NCI-H187 treated with DMSO at 0.1 percent for 48 hours (cell line): ENCODE data around the gene CMTM8.

Experiments used
- DNase-seq: peaks from one replicate; lab custom pipeline; 2025; lab: John Stamatoyannopoulos, UW

The CMTM8 gene

DNA sequence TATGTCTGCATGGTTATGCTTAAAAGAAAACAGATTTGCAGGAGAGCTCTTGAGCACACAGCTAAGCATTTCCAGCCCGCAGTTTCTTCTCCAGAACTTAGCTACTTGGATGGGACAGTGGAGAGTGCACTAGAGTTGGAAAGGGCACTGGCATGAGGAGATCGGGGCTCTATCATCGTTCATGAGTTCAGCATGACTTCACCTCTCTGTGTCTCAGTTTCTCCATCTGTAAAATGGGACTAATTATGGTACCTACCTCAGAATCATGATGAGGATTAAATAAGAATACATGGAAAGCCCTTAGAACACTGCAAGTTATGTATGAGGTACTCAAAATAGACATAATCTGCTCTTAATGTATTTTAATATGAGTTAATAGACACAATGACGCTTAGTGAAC lies 69.9 kb downstream of the CMTM8 start:
- DNase-seq = no peak

DNA sequence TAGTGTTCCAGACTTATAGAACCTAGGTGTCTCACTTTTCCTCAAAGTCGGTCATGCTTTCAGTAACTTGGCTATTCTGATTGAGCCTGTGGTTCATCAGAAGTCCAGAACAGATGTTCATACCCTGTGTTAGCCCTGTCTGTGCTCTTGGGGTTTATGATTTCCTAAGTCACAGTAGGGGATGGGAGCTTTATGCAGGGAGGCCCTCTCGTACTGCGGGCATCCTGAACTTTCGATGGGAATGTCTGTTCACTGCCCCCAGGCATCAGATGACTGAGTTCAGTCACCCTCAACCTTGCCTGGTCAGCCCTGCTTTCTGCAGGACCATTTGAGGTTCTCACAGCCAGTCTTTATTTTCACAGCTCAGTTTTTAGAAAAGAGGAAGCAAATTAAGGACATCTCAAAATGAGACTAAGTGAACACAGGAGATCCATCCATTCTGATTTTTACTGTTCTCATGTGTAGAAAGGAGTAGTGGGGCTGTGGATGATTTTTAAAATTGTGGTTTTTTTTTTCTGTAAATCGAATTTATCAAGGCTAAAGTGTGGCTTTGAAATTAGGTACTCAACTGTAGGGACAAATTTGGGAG lies 71.3 kb downstream of the CMTM8 start:
- DNase-seq = no peak

DNA sequence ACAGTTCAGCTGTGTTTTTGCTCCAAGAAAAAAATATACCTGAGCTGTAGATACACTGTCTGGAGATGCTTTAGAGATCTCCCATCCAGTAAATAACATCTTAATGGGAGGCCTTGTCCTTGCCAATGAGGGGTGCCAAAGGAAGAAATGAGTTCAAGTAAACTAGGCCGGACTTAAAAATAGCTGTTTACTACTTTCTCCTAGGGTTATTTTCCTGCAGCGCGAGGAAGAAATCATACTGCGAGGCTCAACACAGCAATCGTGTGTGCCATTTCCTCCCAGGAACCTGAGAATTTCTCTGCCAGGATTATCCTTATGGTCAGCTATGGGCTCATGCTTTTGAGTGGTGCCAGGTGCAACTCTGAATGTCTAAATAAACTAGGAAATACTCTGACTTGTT lies 71.9 kb downstream of the CMTM8 start:
- DNase-seq = no peak

DNA sequence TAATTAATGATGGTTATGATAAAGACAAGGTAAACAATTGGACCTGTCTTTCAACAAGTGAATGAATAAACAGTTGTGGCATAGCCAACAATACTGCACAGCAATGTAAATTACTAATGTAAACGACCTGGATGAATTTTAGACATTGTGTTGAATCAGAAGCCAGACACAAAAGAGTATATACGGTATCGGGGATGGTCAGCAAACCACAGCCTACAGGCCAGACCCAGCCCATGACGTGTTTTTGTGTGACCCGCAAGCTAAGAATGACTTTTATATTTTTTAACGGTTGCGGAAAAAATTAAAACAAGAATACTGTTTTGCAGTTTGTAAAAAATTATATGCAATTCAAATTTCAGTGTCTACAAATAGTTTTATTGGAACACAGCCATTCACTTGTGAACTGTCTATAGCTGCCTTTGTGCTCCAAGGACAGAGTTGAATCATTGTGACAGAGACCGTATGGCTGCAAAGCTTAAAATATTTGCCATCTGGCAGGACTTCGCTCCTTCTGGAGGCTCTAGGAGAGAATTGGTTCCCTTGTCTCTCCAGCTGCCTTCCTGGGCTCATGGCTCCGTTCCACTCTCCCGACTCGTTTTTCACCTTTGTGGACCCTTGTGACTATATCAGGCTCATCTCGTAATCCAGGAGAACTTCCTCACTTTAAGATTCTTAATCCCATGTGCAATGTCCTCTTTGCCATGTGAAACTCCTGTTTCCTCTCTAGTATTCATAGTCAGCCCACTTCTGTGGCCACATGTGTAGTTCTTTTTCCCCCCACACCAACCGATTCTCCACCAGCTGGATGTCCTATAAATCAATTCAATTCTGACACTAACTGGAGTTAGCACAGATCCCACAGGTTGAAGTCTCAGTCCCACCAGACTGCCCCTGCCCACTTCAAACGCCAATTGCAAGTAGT lies 72.7 kb downstream of the CMTM8 start:
- DNase-seq = no peak

DNA sequence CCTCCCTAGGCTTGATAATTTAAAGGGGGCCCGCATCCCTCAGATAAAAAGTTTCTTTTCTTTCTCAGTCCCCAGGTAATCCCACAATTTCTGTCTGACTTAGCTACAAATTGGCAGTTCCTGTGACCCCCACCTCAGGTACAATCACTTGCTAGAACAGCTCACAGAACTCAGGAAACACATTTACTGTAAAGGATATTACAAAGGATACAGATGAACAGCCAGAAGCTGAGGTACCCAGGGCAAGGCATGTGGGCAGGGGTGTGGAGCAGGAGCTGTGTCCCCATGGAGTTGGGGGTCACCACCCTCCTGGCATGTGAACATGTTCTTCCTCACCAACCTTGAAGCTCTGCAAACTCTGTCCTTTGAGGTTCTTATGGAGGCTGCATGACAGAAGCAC lies 73.8 kb downstream of the CMTM8 start:
- no peak for DNase-seq

DNA sequence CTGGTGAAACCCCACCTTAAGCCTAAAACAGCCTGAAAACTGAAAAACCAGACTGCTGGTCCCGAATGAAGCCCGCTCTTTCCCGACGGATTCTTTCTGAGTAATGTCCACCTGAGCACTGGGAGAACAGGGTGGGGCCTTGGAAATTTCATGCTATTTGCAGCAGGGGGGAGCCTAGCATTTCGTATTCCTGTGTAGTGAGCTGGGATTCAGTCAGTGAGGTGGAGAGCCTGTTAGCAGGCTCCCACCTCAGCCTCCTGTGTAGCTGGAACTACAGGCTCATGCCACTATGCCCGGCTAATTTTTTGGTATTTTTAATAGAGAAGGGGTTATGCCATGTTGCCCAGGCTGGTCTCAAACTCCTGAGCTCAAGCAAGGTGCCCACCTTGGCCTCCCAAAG lies 74.7 kb downstream of the CMTM8 start:
- DNase-seq = no peak

DNA sequence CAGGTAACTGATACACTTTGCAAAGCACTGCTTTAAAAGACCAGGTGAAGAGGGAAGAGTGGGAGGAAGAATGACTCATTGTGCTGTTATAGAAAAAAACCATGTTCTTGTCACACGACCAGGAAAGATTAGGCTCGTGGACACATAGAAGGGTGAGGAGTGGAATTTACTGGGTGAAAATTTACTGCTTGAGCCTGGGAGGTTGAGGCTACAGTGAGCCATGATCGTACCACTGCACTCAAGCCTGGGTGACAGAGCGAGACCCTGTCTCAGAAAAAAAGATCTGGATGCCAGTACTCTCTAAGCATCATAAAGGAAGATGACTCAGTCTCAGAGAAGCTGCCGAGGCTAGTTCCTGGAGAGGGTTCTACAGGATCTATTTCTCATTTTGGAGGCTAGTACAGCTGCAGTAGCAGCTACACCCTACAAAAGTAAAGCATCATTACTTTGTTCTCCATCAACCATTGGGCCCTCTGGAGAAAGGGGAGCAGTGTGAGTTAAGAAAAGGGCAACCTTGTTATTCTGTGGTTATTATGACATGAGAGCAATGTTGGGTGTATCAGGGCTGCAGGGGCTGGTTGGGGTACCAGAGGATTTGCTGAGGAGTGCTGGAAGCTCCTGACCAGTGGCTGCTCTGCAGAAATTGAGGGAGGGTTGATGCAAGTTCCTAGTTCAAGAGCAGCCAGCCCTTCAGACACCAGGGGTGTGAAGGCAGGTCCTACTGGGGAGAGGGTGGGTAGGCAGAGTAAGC lies 75.4 kb downstream of the CMTM8 start:
- no peak for DNase-seq

DNA sequence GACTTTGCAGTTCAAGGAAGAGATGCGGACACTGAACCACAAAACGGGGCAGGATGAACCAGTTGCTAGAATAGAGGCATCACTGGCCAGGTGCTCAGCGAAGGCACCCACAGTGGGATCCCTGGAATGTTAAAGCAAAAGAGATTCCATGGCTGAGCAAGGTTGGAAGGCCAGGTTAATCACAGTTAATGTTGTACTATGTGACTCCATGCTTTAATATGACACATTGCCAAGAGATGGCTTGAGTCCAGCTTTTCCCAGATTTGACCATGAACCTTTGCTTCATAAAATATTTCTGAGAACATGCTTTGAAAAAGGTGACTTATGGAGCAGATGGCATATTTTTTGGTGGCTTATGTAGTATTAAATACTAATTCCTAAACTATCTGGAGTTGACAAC lies 77.0 kb downstream of the CMTM8 start:
- no peak for DNase-seq

DNA sequence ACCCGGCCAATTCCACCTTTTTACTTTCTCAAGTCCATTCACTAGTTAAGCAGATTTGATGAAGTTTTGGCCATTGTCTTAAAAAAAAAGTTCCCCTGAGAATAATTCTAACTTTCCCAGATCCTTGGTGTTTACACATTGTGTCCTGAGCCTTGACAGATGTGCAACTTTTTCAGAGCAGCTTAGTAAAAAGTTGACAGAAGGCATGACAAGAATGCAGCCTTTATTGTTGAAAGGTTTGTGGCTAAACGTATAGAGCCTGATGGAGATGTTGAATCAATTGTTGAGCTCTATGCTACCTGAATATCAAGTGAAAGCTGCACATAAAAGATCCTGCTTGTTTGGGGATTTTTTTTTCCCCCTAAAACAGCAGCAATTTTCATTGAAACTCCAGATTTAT lies 77.8 kb downstream of the CMTM8 start:
- DNase-seq = no peak

DNA sequence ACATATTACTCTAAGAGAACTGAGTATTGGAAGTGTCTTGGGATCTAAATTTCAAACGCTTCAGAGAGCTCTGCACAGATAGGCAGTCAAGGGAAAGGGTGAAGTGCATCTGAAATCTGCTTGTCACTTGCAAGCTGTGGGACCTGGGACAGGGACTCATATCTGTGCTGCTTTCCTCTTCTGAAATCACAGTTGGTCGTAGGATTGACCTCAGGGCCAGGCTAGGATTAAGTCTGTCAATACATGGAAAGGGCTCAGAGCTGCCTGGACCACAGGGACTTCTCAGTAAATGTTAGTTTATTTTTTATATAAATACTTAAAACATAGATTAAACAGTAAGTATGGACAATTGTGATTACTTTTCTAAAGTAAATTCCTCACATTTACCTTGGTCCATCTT lies 78.5 kb downstream of the CMTM8 start:
- no peak for DNase-seq

DNA sequence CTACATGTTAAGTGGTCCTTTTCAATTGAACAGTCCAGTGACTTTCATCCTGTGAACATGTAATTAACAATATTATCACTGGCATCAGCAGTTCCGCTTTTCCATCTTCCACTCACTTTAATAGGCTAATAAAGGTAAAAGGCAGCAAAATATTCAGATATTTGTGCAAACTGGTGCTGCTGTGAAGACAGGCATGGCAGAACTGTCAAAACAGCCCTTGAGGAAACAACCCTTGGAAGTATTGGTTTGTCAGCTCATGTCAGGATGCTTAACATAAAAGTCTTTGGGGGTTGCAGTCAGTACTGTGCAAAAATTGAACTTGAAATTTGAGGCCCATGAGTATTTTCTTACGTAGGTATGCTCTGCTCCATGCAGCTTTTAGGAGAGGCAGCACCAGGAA lies 81.1 kb downstream of the CMTM8 start:
- no peak for DNase-seq

DNA sequence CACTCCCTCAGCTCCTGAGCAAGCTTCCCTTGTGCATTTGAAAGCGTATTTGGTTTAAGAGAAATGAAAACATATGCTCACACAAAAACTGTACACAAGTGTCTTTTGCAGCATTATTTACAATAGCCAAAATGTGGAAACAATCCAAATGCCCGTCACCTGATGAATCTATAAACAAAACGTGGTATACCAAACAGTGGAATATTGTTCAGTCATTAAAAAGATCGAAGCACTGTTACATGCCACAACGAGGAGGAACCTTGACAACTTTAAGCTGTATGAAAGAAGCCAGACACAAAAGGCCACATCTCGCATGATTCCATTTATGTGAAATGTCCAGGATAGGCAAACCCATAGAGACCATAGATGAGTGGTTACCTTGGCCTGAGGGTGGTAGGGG lies 81.6 kb downstream of the CMTM8 start:
- DNase-seq = no peak

DNA sequence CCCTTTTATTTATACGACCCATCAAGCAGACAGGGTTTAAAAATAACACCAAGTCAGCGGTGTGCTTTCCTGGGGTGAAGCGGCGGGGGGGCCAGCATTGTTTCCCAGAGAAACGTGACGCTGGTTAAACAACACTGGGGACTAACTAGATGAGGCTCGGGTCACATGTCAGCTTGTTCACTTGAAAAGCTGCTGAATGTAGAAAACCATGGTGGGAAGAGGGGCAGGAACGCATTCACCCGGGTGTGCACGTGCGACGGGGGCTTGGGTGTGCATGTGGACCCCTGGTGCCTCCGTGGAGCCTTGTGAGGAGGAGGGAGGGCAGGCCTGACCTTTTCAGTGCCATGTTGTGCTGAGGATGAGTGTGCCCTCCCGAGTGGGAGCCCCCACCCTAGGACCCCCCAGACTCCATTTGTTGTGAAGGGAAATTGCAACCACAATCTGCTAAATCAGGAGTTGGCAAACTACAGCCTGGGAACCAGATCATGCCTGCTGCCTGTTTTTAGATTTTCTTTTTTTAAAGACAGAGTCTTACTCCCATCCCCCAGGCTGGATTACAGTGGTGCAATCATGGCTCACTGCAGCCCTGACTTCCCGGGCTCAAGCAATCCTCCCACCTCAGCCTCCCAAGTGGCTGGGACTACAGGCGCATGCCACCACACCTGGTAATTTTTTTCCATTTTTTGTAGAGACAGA lies 82.8 kb downstream of the CMTM8 start:
- no peak for DNase-seq

DNA sequence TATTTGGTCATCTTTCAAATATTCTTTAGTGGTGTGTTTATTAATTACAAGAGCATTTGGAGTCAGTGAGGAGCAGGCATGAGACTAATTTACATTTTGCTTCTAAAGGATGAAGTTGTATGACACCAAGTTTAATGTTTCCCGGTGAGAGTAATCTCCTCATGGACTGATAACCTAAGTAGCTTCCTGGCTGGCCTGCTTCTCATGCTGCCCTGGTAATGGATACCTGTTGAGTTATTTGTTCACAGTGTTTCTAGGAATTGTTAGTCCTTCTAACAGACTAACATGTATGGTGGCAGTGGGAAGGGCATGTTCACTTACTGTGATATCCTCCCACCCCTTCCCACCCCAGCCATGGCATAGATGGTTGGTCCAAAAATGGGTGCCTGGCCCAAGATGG lies 83.8 kb downstream of the CMTM8 start:
- DNase-seq = no peak

DNA sequence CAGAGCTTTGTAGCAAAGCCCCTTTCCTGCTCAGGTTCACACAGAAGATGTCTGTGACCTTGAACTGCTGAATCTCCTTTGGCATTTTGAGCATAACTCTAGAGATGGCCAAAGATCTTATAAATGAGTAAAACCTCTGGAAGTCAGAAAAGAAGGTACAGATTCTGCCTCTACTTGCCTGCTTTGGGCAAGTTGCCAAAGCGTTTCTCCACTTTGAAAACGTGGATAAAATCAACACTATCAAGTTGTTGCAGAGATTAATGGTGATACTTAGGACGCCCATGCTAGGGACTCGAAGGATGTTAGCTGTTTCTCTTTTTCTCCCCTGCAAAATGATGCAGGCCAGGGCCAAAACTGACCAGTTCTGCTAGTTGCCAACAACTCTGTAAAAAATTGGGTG lies 85.1 kb downstream of the CMTM8 start:
- no peak for DNase-seq

DNA sequence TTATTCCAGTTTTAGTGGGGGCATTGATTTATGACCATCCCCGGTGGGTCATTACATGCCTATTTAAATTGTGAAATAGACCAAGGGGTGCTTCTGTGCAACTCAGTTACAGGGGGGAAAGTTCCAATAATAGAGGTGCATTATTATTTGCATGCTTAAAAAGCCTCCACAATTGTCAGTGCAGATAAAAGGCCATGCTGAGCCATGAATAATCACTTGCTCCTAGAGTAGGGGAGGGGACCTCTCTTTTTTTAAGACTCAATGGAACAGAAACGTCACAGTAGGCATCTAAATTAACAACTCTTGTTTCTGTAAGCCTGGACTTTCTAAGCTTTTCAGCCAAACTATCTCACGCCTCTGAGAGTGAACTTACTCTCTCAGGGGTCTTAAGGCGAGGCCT lies 86.7 kb downstream of the CMTM8 start:
- no peak for DNase-seq

DNA sequence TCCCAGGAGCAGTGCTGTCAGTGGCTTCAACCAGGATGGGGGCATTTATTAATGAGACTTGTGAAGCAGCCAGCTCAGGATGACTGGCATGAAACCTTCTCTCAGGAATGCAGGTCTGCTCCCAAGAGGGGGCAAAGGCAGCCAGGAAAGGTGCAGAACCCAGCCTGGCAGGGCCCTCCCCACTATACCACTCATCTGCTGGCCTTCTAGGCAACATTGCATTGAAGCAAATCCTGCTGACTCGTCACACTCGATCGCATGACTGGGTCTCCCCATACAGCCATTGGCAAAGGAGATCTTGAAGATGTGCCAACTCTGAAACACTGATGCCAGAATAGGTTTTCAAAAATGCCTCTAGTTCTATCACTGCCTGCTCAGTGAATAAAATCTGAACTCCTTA lies 87.4 kb downstream of the CMTM8 start:
- DNase-seq = no peak

DNA sequence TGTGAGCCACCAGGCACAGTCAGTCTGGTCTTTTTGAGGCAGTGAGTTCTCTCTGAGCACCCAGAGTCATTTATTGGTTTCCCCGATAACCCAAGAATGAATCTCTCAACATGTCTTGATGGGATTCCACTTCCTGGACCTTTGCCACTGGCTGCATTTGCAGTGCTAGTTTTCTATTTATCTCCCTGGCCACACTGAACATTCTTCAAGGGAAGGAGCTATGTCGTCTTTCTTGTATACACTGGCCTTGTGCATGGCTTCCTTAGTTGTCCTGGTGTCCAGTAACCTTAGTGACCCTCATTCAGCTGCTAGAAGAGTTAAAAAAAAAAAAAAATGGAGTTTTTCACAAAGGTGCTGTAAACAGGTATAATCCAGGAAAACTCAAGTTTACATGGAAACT lies 88.3 kb downstream of the CMTM8 start:
- DNase-seq = no peak

DNA sequence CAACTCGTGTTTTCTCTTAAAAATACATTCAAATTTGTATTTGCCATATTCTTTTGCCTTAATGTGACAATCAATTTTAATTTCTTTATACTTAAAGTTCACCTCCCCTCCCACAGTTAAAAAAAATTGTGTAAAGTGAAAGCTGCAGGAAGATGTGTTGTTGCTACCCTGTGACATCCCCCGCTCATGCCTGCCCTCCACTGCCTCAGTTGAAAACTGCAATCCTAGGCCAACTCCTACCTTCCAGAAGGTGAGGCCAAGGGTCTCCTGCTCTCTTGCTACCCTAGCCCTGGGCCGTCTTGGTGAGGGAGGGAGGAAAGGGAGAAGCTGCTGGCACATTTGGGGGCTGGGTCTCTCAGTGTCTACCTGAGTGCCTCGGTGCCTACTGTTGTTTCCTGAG lies 96.2 kb downstream of the CMTM8 start:
- no peak for DNase-seq

DNA sequence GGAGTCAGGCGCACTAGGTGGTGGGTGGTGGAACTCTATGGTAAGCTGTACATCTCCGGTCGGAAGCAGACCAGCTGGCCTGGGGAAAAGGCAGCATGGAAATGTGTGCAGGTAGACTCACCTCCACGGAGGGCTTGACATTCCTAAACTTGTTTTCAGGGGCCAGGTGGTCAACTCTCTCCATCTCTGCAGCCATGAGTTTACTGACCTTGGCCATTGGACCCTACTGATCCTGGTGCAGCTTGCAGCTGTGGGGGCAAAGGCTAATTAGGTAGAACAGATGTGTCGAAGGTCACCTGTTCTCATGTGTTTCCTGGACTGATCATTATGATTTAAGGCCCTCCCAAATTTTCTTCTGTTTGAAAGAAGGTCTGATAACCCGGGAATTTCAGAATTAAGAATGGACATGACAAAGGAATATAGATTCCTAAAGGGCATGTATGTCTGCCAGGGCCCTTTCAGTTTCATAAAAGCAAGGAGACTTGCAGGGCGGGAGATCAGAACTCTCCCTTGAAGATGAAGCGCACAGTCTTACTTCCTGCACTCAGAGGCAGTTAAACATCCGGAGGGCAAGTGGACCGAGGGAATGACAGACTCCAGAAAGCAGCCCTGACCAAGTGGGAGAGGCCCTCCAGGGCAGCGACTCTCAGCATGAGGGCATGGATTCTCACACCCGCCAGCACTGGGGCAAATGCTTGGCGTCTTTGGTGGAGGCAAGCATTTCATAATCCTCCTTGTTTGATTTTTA lies 97.1 kb downstream of the CMTM8 start:
- DNase-seq = no peak

DNA sequence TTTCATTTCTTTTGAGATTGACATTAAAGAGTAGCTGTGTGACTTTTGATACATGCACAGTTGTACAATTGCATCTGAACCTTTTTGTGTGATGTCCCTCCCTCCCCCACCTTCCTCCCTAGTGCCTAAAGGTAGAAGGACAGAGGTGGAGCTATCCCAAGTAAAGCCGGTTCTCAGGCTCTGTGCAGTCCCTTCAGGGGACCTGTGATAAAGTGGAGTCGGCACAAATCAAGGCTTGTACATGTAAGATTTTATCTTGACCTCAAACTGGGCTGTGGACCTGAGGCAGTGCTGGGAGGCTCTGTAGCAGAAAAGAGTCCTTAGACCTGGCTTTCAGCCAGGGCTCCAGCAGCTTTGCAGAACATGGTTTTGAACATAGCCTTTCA lies 97.6 kb downstream of the CMTM8 start:
- no peak for DNase-seq

DNA sequence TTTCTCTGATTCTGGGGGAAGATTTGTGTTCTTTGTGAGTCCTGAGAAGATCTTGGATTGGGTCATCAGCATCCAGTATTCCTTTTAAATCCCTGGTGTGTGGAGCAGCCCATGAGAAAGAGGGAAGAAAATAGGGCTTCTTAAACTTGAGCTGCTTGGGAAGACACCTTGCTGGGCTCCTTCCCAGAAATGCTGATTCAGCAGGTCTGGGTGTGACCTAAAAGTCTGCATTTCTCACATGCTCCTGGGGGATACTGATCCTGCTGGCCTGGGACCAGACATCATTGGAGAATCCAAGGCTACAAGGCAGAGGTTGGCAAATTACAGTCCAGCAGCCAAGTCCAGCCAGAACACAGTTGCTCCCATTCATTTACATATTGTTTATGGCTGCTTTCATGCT lies 99.0 kb downstream of the CMTM8 start:
- no peak for DNase-seq
